ENCODE measurements around the gene MYO18B. TPM values are rescaled to one million over a fixed set of nuclear protein-coding genes. Genes with fewer than 3 reads are reported as not detected.

The MYO18B gene
- total and polyA plus RNA-seq, 2 donors (not counting 3 experiments of a cell fraction or from before 2014, with no cell fraction given) = 0.01 TPM; not detected in 1

GRCh38 chr22:26079009-26079408, 337.0 kb downstream of the MYO18B start:
- FAIRE-seq = no peak
- Histone ChIP-seq H3K4me2 (ENCODE audit: insufficient read depth, low read length) (no peak overlapping the region), H3K27ac (ENCODE audit: insufficient read depth, low read depth, low read length) (no peak overlapping the region), H4K20me1 (replicated peaks; ENCODE audit: control insufficient read depth, extremely low read depth, insufficient read depth, low read length) (no peaks in the 10 kb centered on the region), H3K36me3 (ENCODE audit: control insufficient read depth in 2 of 2, extremely low read depth in 1 of 2, insufficient read depth in 2 of 2, low read length in 2 of 2) (no peaks in the 10 kb centered on the region), H3K9me3 (replicated peaks; ENCODE audit: control insufficient read depth, insufficient read depth, low read length) (peaks cover 2% of the 10 kb centered on the region), H3K79me2 (ENCODE audit: control insufficient read depth, insufficient read depth, low read length) (no peaks in the 10 kb centered on the region), H3K9ac (replicated peaks; ENCODE audit: extremely low read depth, insufficient read depth, low read length) (no peak overlapping the region), H3K27me3 (ENCODE audit: control insufficient read depth in 2 of 2, insufficient read depth in 2 of 2, low read length in 2 of 2) (no peaks in the 10 kb centered on the region), H2AFZ (ENCODE audit: low read depth, low read length) (no peak overlapping the region), H3K9me1 (replicated peaks; ENCODE audit: control insufficient read depth, extremely low read depth, insufficient read depth, low read length) (no peaks in the 10 kb centered on the region), H3K4me3 (replicated peaks in 1 of 3; ENCODE audit: insufficient read depth in 1 of 3, low read depth in 1 of 3, low read length in 3 of 3) (no peak overlapping the region), H3K4me1 (ENCODE audit: control insufficient read depth, extremely low read depth, insufficient read depth, low read length) (no peaks in the 10 kb centered on the region)
- dilution Hi-C loops (cut with MboI; ENCODE audit: extremely low pct_ligation_motif_present, low sequenced_read_pairs) (no loop called here), intact Hi-C loops (cut with micrococcal nuclease) (no loop called here)
- POLR2A ChIA-PET = no interaction called here
- no peak for DNase-seq (ENCODE audit: low read depth, low spot score)
- CTCF ChIA-PET = no interaction called here
- TF ChIP-seq FOS (IDR thresholded peaks at IDR 0.05; ENCODE audit: borderline replicate concordance, insufficient read depth, low read length) (no peak), GATA2 (IDR thresholded peaks at IDR 0.05; ENCODE audit: insufficient read depth, insufficient read length, low read depth, low read length) (no peak), MYC (IDR thresholded peaks at IDR 0.05; ENCODE audit: low read depth, low read length) (no peak), CTCF (IDR thresholded peaks at IDR 0.05; ENCODE audit: extremely low read depth in 1 of 2, insufficient read depth in 1 of 2, low read depth in 1 of 2, low read length in 2 of 2) (no peak)
- TF ChIP-seq, protein P1, sequence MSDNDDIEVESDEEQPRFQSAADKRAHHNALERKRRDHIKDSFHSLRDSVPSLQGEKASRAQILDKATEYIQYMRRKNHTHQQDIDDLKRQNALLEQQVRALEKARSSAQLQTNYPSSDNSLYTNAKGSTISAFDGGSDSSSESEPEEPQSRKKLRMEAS (IDR thresholded peaks at IDR 0.05; ENCODE audit: insufficient read depth, insufficient read length) = no peak
- no TSS peak for BruUV-seq (replicated peaks)

Small RNA genes within 50 kb of the gene (small RNA-seq; reads per million reads assigned to genes)
- gene RN7SKP169 (ENCODE audit: insufficient read depth, insufficient read length, low read depth, low replicate concordance) = not detected
- not detected for gene RNA5SP494 (ENCODE audit: insufficient read depth, insufficient read length, low read depth, low replicate concordance)
- not detected for gene Z98949.2 (ENCODE audit: insufficient read depth, insufficient read length, low read depth, low replicate concordance)

Other genes starting within 250 kb of the MYO18B start
- gene GRK3, start 177.5 kb upstream of the MYO18B start, total RNA-seq = 3.0 and 4.4 TPM in 2 replicates
- 0.56 and 0.68 TPM in 2 replicates for gene GRK3, start 177.5 kb upstream of the MYO18B start, polyA plus RNA-seq

All from endothelial cell of umbilical vein (primary cell).